ENCODE data around the gene ALOX15B.
"Not testable (repeated sequence)": the region's sequence is repeated elsewhere in the genome, so short reads cannot be mapped to it uniquely, and the experiment has no call there.

The ALOX15B gene

DNA sequence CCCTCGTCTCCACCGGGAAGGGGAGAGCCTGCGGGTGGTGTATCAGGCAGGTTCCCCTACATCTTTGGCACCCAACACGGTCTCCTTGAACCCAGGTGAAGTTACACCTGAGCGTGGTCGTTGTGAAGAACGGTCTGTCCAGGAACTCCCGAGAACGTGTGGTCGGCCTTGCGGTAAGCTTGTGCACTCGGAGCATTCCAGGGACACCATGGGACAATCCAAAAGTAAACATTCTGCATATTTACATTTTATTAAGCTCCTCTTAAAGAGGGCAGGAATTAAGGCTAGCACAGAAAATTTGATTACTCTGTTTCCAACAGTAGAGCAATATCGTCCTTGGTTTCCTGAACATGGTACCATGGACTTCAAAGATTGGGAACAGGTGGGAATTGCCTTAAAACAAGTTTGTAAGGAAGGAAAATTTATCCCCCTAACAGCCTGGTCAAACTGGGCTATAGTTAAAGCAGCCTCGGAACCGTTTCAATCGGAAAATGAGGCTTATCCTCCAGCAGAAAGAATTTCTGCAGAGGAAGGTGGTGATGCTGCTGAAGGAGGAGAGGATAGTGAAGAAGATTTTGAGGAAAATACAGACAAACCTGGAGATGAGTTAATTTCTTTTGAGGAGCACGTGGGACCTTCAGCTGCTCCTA is 18.2 kb downstream of the ALOX15B start:
- Histone ChIP-seq H3K9ac (ENCODE audit: low read depth, low read length) (no peak overlapping the region), H3K9me3 (ENCODE audit: control insufficient read depth, insufficient read depth, low read length) (no peaks in the 10 kb centered on the region), H3K36me3 (ENCODE audit: control insufficient read depth, insufficient read depth, low read length) (no peaks in the 10 kb centered on the region), H3K4me1 (ENCODE audit: control insufficient read depth, insufficient read depth, low read length) (peaks cover 16% of the 10 kb centered on the region), H3K27me3 (ENCODE audit: control insufficient read depth, insufficient read depth, low read length) (peaks cover 34% of the 10 kb centered on the region), H3K4me3 (ENCODE audit: low read depth, low read length) (no peak overlapping the region), H3K27ac (ENCODE audit: low read depth, low read length) (no peak overlapping the region)

DNA sequence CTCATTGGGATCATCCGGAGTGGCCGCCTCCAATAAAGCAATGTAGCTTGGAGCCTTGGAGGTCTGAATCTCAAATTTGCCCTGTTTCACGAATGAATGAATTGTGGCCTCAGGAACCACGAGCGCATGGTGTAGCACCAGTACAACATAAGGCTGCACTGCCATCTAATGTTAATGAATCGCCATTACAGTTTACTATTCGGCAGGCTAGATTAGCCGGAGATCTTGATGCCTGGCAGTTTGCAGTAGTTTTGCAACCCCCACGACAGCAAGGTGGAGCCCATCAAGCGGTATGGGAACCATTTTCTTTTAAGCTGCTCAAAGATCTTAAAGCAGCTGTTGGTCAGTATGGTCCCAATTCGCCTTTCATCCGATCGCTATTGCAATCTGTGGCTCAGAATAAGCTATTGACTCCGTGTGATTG is 18.8 kb downstream of the ALOX15B start:
- no peak overlapping the region for H3K4me3 ChIP-seq (ENCODE audit: low read depth, low read length)
- no peaks in the 10 kb centered on the region for H3K36me3 ChIP-seq (ENCODE audit: control insufficient read depth, insufficient read depth, low read length)
- no peak overlapping the region for H3K9ac ChIP-seq (ENCODE audit: low read depth, low read length)
- peaks cover 40% of the 10 kb centered on the region for H3K27me3 ChIP-seq (ENCODE audit: control insufficient read depth, insufficient read depth, low read length)
- H3K4me1 ChIP-seq (ENCODE audit: control insufficient read depth, insufficient read depth, low read length): peaks cover 21% of the 10 kb centered on the region
- no peaks in the 10 kb centered on the region for H3K9me3 ChIP-seq (ENCODE audit: control insufficient read depth, insufficient read depth, low read length)
- H3K27ac ChIP-seq (ENCODE audit: low read depth, low read length): no peak overlapping the region

DNA sequence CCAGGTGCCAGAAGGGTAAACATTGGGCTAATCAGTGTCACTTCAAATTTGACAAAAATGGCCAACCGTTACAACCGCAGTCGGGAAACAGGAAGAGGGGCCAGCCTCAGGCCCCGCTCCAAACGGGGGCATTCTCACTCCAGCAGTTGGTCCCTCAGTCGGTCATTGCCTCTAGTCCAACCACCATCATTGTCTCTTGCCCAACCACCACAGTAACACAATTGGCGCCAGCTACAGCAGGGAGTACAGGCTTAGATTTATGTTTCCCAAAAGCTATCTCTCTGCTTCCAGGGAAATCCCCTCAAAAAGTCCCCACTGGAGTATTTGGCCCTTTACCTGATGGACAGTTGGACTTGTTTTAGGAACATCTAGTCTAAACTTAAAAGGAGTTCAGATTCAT is 20.3 kb downstream of the ALOX15B start:
- Histone ChIP-seq H3K4me3 (ENCODE audit: low read depth, low read length) (no peak overlapping the region), H3K27ac (ENCODE audit: low read depth, low read length) (no peak overlapping the region), H3K36me3 (ENCODE audit: control insufficient read depth, insufficient read depth, low read length) (no peaks in the 10 kb centered on the region), H3K27me3 (ENCODE audit: control insufficient read depth, insufficient read depth, low read length) (peaks cover 51% of the 10 kb centered on the region), H3K9me3 (ENCODE audit: control insufficient read depth, insufficient read depth, low read length) (no peaks in the 10 kb centered on the region), H3K4me1 (ENCODE audit: control insufficient read depth, insufficient read depth, low read length) (peaks cover 31% of the 10 kb centered on the region), H3K9ac (ENCODE audit: low read depth, low read length) (no peak overlapping the region)

DNA sequence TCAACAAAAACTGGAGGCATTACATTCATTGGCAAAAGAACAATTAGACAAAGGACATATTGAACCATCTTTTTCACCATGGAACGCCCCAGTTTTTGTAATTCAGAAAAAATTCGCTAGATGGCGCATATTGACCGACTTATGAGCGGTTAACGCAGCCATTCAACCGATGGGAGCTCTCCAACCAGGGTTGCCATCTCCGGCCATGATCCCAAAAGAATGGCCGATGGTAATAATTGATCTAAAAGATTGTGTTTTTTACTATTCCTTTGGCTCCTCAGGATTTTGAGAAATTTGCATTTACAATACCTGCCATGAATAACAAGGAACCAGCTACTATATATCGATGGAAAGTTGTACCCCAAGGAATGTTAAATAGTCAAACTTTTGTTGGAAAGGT is 21.4 kb downstream of the ALOX15B start:
- H3K9me3 ChIP-seq (ENCODE audit: control insufficient read depth, insufficient read depth, low read length): no peaks in the 10 kb centered on the region

DNA sequence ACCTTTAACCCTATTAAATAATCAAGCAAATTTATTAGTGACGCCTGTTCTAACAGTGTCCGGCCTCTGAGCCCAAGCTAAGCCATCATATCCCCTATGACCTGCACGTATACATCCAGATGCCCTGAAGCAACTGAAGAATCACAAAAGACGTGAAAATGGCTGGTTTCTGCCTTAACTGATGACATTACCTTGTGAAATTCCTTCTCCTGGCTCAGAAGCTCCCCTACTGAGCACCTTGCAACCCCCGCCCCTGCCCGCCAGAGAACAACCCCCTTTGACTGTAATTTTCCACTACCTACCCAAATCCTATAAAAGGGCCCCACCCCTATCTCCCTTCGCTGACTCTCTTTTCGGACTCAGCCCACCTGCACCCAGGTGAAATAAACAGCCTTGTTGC is 23.0 kb downstream of the ALOX15B start:
- peak overlapping the region; percentile 63; the same call in 1 of the 2 replicates for H3K4me3 ChIP-seq (ENCODE audit: low read depth, low read length)
- H3K27me3 ChIP-seq (ENCODE audit: control insufficient read depth, insufficient read depth, low read length): peaks cover 61% of the 10 kb centered on the region
- peaks cover 31% of the 10 kb centered on the region for H3K4me1 ChIP-seq (ENCODE audit: control insufficient read depth, insufficient read depth, low read length)
- not testable (repeated sequence) for H3K27ac ChIP-seq (ENCODE audit: low read depth, low read length); H3K9me3 ChIP-seq (ENCODE audit: control insufficient read depth, insufficient read depth, low read length); H3K9ac ChIP-seq (ENCODE audit: low read depth, low read length); H3K36me3 ChIP-seq (ENCODE audit: control insufficient read depth, insufficient read depth, low read length)

More for the DNA sequence above, 21.4 kb downstream of the ALOX15B start:
- no peak overlapping the region for H3K9ac ChIP-seq (ENCODE audit: low read depth, low read length)
- H3K27me3 ChIP-seq (ENCODE audit: control insufficient read depth, insufficient read depth, low read length): peaks cover 59% of the 10 kb centered on the region
- H3K4me3 ChIP-seq (ENCODE audit: low read depth, low read length): no peak overlapping the region
- H3K4me1 ChIP-seq (ENCODE audit: control insufficient read depth, insufficient read depth, low read length): peaks cover 31% of the 10 kb centered on the region
- no peak overlapping the region for H3K27ac ChIP-seq (ENCODE audit: low read depth, low read length)
- no peaks in the 10 kb centered on the region for H3K36me3 ChIP-seq (ENCODE audit: control insufficient read depth, insufficient read depth, low read length)

DNA sequence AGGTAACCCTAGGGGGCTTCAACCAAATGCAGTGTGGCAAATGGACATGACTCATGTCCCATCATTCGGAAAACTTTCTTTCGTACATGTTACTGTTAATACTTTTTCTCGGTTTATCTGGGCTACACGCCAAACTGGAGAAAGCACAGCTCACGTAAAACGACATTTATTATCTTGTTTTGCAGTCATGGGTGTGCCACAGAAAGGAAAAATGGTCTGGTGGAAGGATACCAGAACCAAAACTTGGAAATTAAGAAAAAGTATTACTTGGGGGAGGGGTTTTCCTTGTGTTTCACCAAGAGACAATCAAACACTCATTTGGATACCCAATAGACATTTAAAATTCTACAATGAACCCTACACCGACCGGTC is 23.6 kb downstream of the ALOX15B start:
- Histone ChIP-seq H3K4me3 (ENCODE audit: low read depth, low read length) (peak overlapping the region; percentile 63), H3K9ac (ENCODE audit: low read depth, low read length) (no peak overlapping the region)

DNA sequence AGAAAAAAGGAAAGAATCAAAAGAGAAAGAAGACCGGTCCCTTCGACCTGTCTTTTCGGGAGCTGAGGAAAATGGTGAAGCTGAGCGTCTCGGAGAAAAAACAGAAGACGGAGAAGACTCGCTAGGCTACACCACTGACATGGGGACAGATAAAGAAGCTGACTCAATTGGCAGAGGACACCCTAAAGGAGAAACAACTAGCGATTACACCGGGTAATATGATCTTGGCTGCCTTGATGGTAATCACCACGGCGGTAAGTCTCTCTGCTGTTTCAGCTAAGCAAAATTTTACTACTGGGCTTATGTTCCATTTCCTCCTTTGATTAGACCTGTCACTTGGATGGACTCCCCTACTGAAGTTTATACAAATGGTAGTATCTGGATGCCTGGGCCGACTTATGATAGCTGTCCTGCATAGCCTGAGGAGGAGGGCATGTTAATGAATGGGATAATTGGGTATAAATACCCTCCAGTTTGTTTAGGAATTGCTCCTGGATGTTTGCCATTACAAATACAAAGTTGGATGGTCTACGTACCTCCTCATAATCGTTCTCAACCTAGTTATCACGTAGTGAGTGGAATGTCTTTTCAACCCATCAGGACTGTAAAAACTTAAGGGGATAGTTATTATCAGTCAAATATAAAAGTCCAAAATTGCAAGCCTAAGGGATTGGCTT is 24.1 kb downstream of the ALOX15B start:
- Histone ChIP-seq H3K9ac (ENCODE audit: low read depth, low read length) (no peak overlapping the region), H3K36me3 (ENCODE audit: control insufficient read depth, insufficient read depth, low read length) (no peaks in the 10 kb centered on the region), H3K27me3 (ENCODE audit: control insufficient read depth, insufficient read depth, low read length) (peaks cover 54% of the 10 kb centered on the region), H3K9me3 (ENCODE audit: control insufficient read depth, insufficient read depth, low read length) (no peaks in the 10 kb centered on the region), H3K27ac (ENCODE audit: low read depth, low read length) (no peak overlapping the region), H3K4me3 (ENCODE audit: low read depth, low read length) (peak overlapping the region; percentile 63), H3K4me1 (ENCODE audit: control insufficient read depth, insufficient read depth, low read length) (peaks cover 30% of the 10 kb centered on the region)

More for the DNA sequence above, 23.6 kb downstream of the ALOX15B start:
- no peaks in the 10 kb centered on the region for H3K36me3 ChIP-seq (ENCODE audit: control insufficient read depth, insufficient read depth, low read length)
- H3K27ac ChIP-seq (ENCODE audit: low read depth, low read length): no peak overlapping the region
- H3K9me3 ChIP-seq (ENCODE audit: control insufficient read depth, insufficient read depth, low read length): no peaks in the 10 kb centered on the region
- H3K4me1 ChIP-seq (ENCODE audit: control insufficient read depth, insufficient read depth, low read length): peaks cover 31% of the 10 kb centered on the region
- H3K27me3 ChIP-seq (ENCODE audit: control insufficient read depth, insufficient read depth, low read length): peaks cover 55% of the 10 kb centered on the region

DNA sequence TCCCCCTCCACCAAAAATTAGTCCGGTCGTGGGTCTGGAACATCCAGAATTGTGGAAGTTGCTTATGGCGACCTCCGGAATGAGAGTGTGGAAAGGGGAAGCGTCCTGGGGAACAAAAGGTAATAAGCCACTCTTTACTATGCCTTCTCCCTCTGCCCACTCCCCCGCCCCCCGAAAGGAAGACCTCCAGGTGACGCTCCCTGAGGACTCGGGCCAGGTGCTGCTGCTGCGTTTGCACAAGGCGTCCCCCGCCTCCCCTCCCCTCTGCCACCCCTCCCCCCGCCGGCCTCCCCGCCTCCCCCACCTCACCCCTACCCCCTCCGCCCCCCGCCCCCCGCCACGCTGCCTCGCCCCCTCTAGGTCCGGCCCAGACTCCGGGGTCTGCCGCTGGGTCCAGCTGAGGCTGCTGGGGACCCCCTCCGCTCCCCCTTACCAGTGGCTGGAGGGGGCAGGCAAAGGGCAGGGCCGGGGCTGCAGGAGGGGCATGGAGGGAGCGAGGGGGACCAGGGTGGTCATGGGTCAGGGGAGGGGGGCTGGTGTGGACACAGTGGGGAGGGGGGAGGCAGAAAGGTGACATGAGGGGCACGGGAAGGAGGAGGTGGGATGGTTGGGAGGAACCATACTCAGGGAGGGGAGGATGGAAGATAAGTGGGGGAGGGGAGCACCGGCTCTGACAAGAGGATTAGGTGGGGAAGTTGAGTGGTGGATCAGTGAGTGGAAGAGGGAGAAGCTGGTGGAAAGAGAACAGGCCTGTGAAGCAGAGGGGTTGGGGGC is 25.1 kb downstream of the ALOX15B start:
- H3K27me3 ChIP-seq (ENCODE audit: control insufficient read depth, insufficient read depth, low read length): peaks cover 63% of the 10 kb centered on the region
- H3K9ac ChIP-seq (ENCODE audit: low read depth, low read length): no peak overlapping the region
- H3K36me3 ChIP-seq (ENCODE audit: control insufficient read depth, insufficient read depth, low read length): no peaks in the 10 kb centered on the region
- H3K9me3 ChIP-seq (ENCODE audit: control insufficient read depth, insufficient read depth, low read length): no peaks in the 10 kb centered on the region
- H3K4me3 ChIP-seq (ENCODE audit: low read depth, low read length): peak overlapping the region; percentile 63
- H3K4me1 ChIP-seq (ENCODE audit: control insufficient read depth, insufficient read depth, low read length): peaks cover 28% of the 10 kb centered on the region
- H3K27ac ChIP-seq (ENCODE audit: low read depth, low read length): no peak overlapping the region

DNA sequence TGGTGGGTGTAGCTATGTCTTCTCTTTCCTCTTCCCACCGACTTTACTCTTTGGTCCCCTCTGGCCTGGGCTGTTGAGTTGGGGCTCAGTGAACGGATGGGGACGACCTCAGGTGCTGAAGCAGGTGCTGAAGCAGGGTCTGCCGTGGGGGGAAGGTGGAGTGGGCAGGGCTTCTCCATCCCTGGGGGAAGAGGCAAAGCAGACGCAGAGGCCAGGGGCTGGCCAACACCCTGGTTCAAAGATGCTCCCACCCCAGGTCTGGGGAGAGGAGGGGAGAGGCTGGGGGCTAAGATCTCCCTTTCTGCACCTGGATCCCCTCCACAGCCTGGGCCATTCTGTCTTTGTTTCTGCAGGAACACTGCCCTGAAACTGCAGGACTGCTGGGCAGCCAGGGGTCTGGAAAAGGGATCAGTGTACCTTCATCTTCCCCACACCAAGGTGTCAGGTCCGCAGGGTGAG is 25.7 kb downstream of the ALOX15B start:
- Histone ChIP-seq H3K9ac (ENCODE audit: low read depth, low read length) (no peak overlapping the region), H3K4me3 (ENCODE audit: low read depth, low read length) (peak overlapping the region; percentile 34; the same call in 1 of the 2 replicates), H3K27ac (ENCODE audit: low read depth, low read length) (no peak overlapping the region), H3K36me3 (ENCODE audit: control insufficient read depth, insufficient read depth, low read length) (no peaks in the 10 kb centered on the region), H3K9me3 (ENCODE audit: control insufficient read depth, insufficient read depth, low read length) (no peaks in the 10 kb centered on the region), H3K27me3 (ENCODE audit: control insufficient read depth, insufficient read depth, low read length) (peaks cover 66% of the 10 kb centered on the region), H3K4me1 (ENCODE audit: control insufficient read depth, insufficient read depth, low read length) (peaks cover 28% of the 10 kb centered on the region)

DNA sequence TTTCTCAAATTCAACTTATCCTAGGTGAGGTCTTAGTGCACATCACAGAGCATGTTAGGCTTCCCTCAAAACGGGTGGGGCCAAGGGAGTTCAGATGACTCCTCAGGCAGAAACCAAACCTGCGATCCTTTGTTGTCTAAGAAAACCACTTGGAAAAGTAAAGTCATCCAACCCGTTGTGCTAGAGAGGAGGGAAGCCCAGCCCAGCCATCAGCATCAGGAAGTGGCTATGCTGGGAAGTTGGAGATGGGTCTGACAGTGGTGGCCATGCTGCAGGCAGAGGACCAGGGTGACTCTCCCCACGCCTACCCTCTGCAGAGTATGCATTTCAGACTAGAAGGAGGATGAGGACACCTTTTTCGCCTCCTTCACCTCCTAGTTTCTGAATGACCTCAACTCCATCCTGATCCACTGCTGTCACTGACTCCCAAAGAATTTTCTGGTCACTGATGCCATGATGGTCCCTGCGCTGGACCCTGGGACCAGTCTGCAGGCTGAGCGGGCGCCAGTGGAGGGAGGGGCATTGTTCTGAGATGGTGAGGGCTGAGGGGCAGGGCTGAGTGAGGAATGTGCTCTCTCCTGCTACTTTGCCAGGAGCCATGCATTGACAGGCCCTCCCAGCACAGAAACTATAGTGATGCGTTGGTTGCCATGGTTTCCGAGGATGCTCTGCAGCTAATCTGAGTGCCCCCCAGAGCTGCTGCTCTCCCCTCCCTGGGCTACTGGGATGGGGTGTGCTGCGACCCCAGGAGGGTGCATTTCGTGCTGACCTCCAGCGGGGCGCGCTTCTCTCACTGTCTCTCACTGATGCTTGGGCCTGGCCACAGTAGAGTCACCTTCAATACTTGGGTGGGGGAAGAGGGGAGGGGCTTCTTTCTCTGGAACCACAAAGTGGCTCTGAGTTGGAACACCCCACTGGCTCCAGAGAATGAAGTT is 28.2 kb downstream of the ALOX15B start:
- peaks cover 67% of the 10 kb centered on the region for H3K27me3 ChIP-seq (ENCODE audit: control insufficient read depth, insufficient read depth, low read length)
- no peak overlapping the region for H3K4me3 ChIP-seq (ENCODE audit: low read depth, low read length)
- H3K4me1 ChIP-seq (ENCODE audit: control insufficient read depth, insufficient read depth, low read length): peaks cover 15% of the 10 kb centered on the region
- H3K36me3 ChIP-seq (ENCODE audit: control insufficient read depth, insufficient read depth, low read length): no peaks in the 10 kb centered on the region
- no peak overlapping the region for H3K9ac ChIP-seq (ENCODE audit: low read depth, low read length)
- H3K27ac ChIP-seq (ENCODE audit: low read depth, low read length): no peak overlapping the region
- H3K9me3 ChIP-seq (ENCODE audit: control insufficient read depth, insufficient read depth, low read length): no peaks in the 10 kb centered on the region
